PC-9 (cell line): Measurements from ENCODE around the gene SLC6A6. TPM values are rescaled to one million over a fixed set of nuclear protein-coding genes. Genes with fewer than 3 reads are reported as not detected.

Experiments
- BruUV-seq: library from RNA; stranded (reverse); fragments of 400-500 nt; replicated peaks from 2 replicates; lab custom pipeline; 2021; lab: Mats Ljungman, UMichigan
- CTCF ChIA-PET: fragments of 300-600 bp; sonication (Branson Sonifier 250); formaldehyde crosslinking; loops from one replicate; lab custom pipeline; 2022; ENCODE audit warnings: antibody characterized with exemption; lab: Charles Lee
- POLR2A ChIA-PET: fragments of 300-600 bp; sonication (Branson Sonifier 250); formaldehyde crosslinking; loops from one replicate; lab custom pipeline; 2022; ENCODE audit warnings: antibody characterized with exemption; ENCODE audit not compliant: unreplicated experiment; lab: Charles Lee
- DNase-seq, 2 experiments: peaks; one replicate each; pipeline versions ENCODE4 v3.0.0 to v3.0.0-alpha.2; 2015 to 2022; ENCODE audit warnings: mixed read lengths in 1 of 2
- H2AFZ ChIP-seq: fragments of 200-600 bp; sonication (generic); 2 replicates; pipeline ENCODE4 v1.8.1; 2017; ENCODE audit warnings: antibody characterized with exemption
- H3F3A ChIP-seq: fragments of 200-600 bp; sonication (generic); 2 replicates; pipeline ENCODE4 v1.8.1; 2017; ENCODE audit warnings: antibody characterized with exemption, mild to moderate bottlenecking, low read depth; ENCODE audit not compliant: insufficient read depth
- H3K27ac ChIP-seq: fragments of 200-600 bp; sonication (generic); 2 replicates; pipeline ENCODE4 v1.6.1; 2016; ENCODE audit warnings: mixed run types
- H3K27me3 ChIP-seq: fragments of 200-600 bp; sonication (generic); 2 replicates; pipeline ENCODE4 v1.6.1; 2016; ENCODE audit warnings: low read depth, mixed run types; ENCODE audit not compliant: insufficient read depth
- H3K36me3 ChIP-seq: fragments of 200-600 bp; sonication (generic); 2 replicates; pipeline ENCODE4 v1.6.1; 2016; ENCODE audit warnings: low read depth, mixed run types
- H3K4me1 ChIP-seq: fragments of 200-600 bp; sonication (generic); replicated peaks from 2 replicates; pipeline ENCODE4 v1.6.1; 2016; ENCODE audit warnings: mixed run types; ENCODE audit not compliant: insufficient read depth
- H3K4me2 ChIP-seq: fragments of 200-600 bp; sonication (generic); 2 replicates; pipeline ENCODE4 v1.6.1; 2017; ENCODE audit warnings: mixed run types
- H3K4me3 ChIP-seq: fragments of 200-600 bp; sonication (generic); 2 replicates; pipeline ENCODE4 v1.6.1; 2016; ENCODE audit warnings: mixed run types
- H3K79me2 ChIP-seq: fragments of 200-600 bp; sonication (generic); 2 replicates; pipeline ENCODE4 v1.6.1; 2017; ENCODE audit warnings: low read depth, mixed run types
- H3K9me2 ChIP-seq: fragments of 200-600 bp; sonication (generic); 2 replicates; pipeline ENCODE4 v1.8.1; 2017; ENCODE audit warnings: mild to moderate bottlenecking; ENCODE audit not compliant: insufficient read depth
- H3K9me3 ChIP-seq: fragments of 200-600 bp; sonication (generic); 2 replicates; pipeline ENCODE4 v1.8.1; 2016; ENCODE audit warnings: low read depth; ENCODE audit not compliant: insufficient read depth
- H4K20me1 ChIP-seq: fragments of 200-600 bp; sonication (generic); 2 replicates; pipeline ENCODE4 v1.8.1; 2017; ENCODE audit not compliant: insufficient read depth
- CTCF ChIP-seq: fragments of 200-600 bp; sonication (generic); conservative IDR thresholded peaks from 2 replicates; pipeline ENCODE4 v1.6.1; 2017; ENCODE audit warnings: mixed run types, antibody characterized with exemption, mild to moderate bottlenecking, moderate library complexity
- EZH2 ChIP-seq: fragments of 200-600 bp; sonication (generic); IDR thresholded peaks from 2 replicates; pipeline ENCODE4 v1.8.0; 2017; ENCODE audit warnings: antibody characterized with exemption, low read depth
- intact Hi-C: fragments of 100-400 bp; cut with micrococcal nuclease; formaldehyde crosslinking; loops from one replicate; pipeline ENCODE4 v1.10.0; 2022; ENCODE audit not compliant: unreplicated experiment
- total RNA-seq: library from RNA; stranded (reverse); gene quantifications from 2 replicates; pipeline ENCODE4 v1.2.3, GENCODE V29; 2021

The SLC6A6 gene
- total RNA-seq, 1 experiment from 2014 or later, result 122 TPM

GRCh38 chr3:14373753-14374376 lies 28.5 kb upstream of the SLC6A6 start:
- ChIA-PET POLR2A (no interaction called here), CTCF (interaction anchor here (1.5 kb wide), 1 partner anchor 170 kb away, joined by 7 read pairs; no protein-coding TSS in a partner anchor)
- intact Hi-C loops, result loop anchor here (5.0 kb wide), 3 partner anchors 37 to 172 kb away; no protein-coding TSS in a partner anchor
- no TSS peak for BruUV-seq
- Histone ChIP-seq H3K9me3 (no peaks in the 10 kb centered on the region), H3K4me3 (no peak overlapping the region), H4K20me1 (no peaks in the 10 kb centered on the region), H2AFZ (no peak overlapping the region), H3K36me3 (no peaks in the 10 kb centered on the region), H3K4me1 (peaks cover 73% of the 10 kb centered on the region), H3F3A (peaks cover 51% of the 10 kb centered on the region; the same call in 1 of the 2 replicates), H3K79me2 (no peaks in the 10 kb centered on the region), H3K9me2 (no peaks in the 10 kb centered on the region), H3K4me2 (no peak overlapping the region), H3K27me3 (no peaks in the 10 kb centered on the region), H3K27ac (no peak overlapping the region)
- no peak for DNase-seq
- no peak for TF ChIP-seq EZH2
- TF ChIP-seq CTCF, result no peak

GRCh38 chr3:14374444-14374883 lies 27.9 kb upstream of the SLC6A6 start:
- TF ChIP-seq EZH2 (no peak), CTCF (no peak)
- peak in 1 of 2 experiments; percentile 78 for DNase-seq
- BruUV-seq, result no TSS peak
- Histone ChIP-seq H3K36me3 (no peaks in the 10 kb centered on the region), H3F3A (peaks cover 48% of the 10 kb centered on the region; the same call in 1 of the 2 replicates), H3K79me2 (no peaks in the 10 kb centered on the region), H3K4me2 (no peak overlapping the region), H3K9me3 (no peaks in the 10 kb centered on the region), H2AFZ (no peak overlapping the region), H3K27ac (no peak overlapping the region), H3K4me1 (peaks cover 69% of the 10 kb centered on the region), H3K4me3 (no peak overlapping the region), H3K9me2 (no peaks in the 10 kb centered on the region), H4K20me1 (no peaks in the 10 kb centered on the region), H3K27me3 (no peaks in the 10 kb centered on the region)
- ChIA-PET POLR2A (no interaction called here), CTCF (interaction anchor here (1.5 kb wide), 1 partner anchor 171 kb away, joined by 7 read pairs; no protein-coding TSS in a partner anchor)
- intact Hi-C loops, result loop anchor here (5.0 kb wide), 3 partner anchors 37 to 172 kb away; no protein-coding TSS in a partner anchor

- DNase-seq, result no peak
- H3K27ac ChIP-seq, result no peak overlapping the region
- no peaks in the 10 kb centered on the region for H3K9me3 ChIP-seq
- no peak overlapping the region for H3K4me2 ChIP-seq
- H3K79me2 ChIP-seq, result no peaks in the 10 kb centered on the region
- no peaks in the 10 kb centered on the region for H3K27me3 ChIP-seq
- peaks cover 41% of the 10 kb centered on the region; the same call in 1 of the 2 replicates for H3F3A ChIP-seq
- H2AFZ ChIP-seq, result no peak overlapping the region
- no TSS peak for BruUV-seq
- ChIA-PET CTCF (interaction anchor here (0.5 to 1.5 kb wide), 3 partner anchors 30 to 172 kb away, joined by 3 to 7 read pairs (median 7); no protein-coding TSS in a partner anchor), POLR2A (interaction anchor here (0.6 to 0.8 kb wide), 2 partner anchors 13 to 78 kb away, joined by 3 to 4 read pairs; no protein-coding TSS in a partner anchor)
- no peak overlapping the region for H3K4me3 ChIP-seq
- intact Hi-C loops, result no loop called here
- no peaks in the 10 kb centered on the region for H3K36me3 ChIP-seq
- no peaks in the 10 kb centered on the region for H4K20me1 ChIP-seq
- TF ChIP-seq CTCF (peak; percentile 26; the same call in 1 of the 2 replicates), EZH2 (no peak)
- no peaks in the 10 kb centered on the region for H3K9me2 ChIP-seq
- H3K4me1 ChIP-seq, result peaks cover 62% of the 10 kb centered on the region
These were observed 27.2 kb upstream of the SLC6A6 start for GRCh38 chr3:14375192-14375591.
